AML-193 (cell line): ENCODE data around the gene STIM2.

Source experiments
- DNase-seq, 2 experiments: peaks; one replicate each; lab custom pipeline; 2025; lab: John Stamatoyannopoulos, UW

STIM2 gene

GRCh38 chr4:26900765-26901164 is 40.1 kb downstream of the STIM2 start:
- peak in 1 of 2 experiments; percentile 3 for DNase-seq

DNA sequence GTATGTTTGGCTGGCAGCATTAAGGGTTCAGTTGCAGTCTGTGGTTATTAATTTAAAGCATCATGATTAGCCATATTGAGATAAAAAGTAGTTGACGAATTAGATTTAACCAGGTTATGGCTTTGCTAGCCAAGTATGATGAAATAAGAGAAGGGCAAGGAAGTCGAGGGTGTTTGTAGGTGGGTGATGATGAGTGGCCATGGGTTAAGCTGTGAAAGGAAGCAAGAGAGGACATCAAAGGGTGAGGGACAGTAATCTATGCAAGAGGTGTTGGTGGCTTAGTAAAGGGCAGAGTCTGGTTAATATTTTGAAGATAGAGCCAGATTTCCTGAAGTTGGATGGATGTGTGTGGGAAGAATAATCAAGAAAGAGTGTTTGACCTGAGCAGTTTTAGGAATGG is 44.5 kb downstream of the STIM2 start:
- no peak for DNase-seq

DNA sequence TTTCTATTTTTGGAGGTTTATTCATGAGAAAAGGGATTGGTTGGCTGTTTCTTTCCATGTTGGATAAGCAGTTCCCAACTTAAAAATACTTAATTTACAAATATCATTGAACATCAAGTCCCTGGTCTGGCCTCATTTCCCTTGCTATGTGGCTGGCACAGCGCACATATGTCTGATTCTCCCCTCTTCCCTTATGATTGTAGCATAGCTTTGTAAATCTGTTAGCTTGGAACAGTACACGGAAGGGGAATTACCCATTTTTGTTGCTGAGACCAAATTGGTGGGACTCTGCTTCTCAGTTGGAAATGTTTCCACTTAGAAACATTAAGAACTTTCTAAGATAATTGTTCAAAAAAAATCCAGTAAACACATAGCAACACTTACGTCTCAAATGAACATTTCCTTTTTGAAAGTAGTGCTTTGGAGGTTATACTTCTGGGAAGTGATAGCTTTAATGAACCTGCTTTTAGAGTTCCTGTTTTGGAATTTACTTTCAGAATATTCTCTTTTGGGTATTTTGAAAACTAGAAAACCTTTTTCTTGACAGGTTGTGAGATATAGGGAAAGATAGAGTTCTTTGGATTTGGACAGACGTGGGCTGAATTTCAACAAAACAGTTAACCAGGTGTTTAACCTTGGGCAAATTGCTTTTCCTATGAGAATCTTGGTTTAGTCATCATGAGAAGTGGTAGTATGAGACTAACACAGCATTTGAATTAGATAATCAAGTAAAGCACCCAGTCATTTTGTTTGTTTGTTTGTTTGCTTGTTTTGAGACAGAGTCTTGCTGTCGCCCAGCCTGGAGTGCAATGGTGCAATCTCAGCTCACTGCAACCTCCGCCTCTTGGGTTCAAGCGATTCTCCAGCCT is 47.3 kb downstream of the STIM2 start:
- no peak for DNase-seq

DNA sequence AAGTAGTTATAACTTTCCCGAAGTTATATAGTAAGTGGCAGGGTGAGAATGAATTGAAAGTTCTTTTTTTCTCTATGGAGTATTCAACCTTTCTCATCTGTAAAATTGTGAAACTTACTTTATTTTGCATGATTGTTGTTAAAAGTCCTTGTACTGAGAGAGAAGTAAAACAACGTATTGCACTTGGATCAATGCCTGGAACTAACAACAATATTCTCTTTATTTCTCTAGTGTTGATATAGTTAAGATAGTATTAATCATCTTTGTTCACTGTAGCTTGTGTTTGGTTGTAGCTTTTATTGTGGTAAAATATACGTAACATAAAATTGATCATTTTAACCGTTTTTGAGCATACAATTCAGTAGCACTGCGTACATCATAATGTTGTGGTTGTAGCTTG is 48.7 kb downstream of the STIM2 start:
- no peak for DNase-seq

- no peak for DNase-seq
These were observed 50.6 kb downstream of the STIM2 start for GRCh38 chr4:26911254-26911653.

DNA sequence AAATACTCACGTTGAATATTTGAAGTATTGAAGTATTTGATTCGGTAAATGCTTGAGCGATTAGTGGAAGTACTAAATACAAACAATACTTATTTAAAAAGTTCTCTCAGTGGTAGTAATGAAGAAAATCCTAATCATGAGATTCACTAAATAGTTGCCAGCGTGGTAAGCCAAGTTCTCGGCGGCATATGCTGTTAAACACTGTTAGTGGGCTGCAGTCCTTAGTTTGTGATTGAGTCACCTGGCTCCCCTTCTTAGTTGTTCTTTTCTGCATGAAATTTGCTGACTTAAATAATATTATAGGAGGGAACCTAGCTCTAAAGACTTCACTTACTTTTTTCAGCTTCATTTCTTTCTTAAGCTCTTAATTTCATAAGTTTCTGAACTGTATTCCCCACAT is 51.4 kb downstream of the STIM2 start:
- no peak for DNase-seq

DNA sequence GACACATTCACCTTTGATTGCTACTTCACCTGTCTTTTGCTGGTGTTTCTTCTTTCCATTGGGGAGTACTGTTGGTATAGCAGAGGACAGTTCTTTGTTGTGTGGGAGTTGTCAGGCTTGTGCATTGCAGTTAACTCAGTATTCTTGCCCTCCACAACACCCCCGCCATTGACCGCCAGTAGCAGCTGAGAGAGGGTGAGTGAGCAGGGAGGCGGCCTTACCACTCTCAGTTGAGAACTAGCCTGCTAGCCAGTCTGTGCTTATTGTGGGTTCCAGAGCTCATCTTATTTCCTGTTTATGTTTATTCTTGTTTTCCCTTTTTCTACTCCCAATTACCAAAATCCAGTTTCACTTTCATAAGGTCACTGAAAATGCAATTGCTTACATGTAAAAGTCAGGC is 52.2 kb downstream of the STIM2 start:
- no peak for DNase-seq

DNA sequence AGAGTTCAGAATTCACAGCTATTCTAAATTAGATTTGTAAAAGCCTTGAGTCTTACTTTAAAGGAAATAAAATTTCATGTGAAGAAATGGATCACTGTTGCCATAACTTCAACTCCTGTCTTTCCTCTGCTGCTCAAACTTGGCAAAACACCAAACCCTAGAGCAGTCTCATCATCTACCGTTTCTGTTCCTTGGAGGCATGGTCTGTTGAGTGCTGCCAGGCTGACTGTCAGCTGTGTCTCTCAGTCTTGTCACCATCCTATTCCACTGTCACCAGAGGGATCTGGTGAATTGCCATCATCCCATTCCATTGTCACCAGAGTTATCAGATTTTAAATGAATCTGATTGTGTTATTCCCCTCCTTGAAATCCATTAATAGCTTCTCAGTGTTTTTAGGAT is 55.6 kb downstream of the STIM2 start:
- peak; percentile 43 to 52 for DNase-seq

GRCh38 chr4:26930964-26931363 is 70.3 kb downstream of the STIM2 start:
- no peak for DNase-seq

DNA sequence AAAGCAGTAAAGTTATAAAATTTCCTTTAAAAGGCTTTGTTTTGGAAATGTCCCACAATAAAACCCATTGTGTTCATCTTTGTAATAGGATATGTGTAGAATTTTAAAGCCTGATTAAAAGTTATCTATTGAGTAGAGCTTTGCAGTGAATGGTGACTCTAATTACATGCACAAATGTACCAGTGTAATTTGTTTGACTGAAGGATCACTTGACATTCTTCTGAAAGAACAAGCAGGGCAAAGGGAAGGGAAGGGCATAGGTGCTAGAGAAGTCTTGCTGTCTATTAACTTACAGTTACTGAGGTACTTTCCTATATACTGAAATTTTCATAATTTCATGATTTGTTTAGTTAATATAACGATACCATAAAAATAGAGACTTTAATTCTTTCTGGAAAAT is 70.8 kb downstream of the STIM2 start:
- DNase-seq: no peak

- peak; percentile 54 to 69 for DNase-seq
These were observed 71.3 kb downstream of the STIM2 start for GRCh38 chr4:26931966-26932365.

GRCh38 chr4:26935397-26935796 is 74.8 kb downstream of the STIM2 start:
- no peak for DNase-seq

DNA sequence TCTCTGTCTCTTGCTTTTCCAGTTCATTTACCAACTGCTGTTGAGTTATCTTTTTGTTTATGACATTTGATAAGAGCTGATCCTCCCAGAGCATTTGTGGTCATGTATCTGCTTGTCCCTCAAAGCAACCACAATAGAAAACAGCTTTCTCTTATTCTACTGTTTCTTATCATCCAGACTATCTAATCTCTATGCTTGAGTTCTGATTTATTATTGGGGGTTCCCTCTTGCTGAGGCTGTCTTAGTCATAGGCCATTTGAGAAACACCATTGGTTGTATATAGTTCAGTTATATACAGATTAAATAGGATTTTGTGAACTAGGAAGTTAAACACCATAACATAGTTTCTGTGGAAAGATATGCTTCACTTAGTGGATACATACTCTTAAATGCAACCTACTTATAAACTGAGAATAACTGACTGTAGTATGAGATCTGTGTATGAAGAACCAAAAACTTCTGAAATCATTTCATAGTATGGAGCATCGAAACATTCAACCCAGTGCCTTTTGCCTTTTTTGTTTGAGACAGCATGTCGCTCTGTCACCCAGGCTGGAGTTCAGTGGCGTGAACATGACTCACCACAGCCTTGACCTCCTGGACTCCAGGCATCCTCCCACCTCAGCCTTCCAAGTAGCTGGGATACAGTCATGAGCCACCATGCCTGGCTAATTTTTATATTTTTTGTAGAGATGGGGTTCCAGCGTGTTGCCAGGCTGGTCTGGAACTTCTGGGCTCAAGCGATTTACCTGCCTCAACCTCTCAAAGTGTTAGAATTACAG is 75.8 kb downstream of the STIM2 start:
- no peak for DNase-seq

- DNase-seq: peak; percentile 38 to 45
These were observed 76.5 kb downstream of the STIM2 start for GRCh38 chr4:26937139-26937538.

DNA sequence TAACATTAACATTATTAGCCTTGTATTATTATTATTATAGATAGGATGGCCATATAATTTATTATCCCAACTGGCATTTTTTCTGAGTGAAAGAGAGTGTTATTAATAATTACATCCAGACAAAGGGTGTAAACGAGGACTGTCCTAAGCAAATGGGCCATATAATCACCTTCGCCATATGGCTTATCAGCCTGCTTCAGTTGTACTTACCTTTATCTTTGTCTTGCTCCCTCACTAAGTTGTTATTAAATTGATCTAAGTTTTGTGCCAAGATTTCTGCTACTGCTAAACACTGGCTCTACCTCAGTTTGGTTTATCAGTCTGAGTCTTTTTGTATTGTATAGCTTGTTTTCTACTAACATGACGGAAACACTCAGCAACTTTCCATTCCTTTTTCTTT is 76.9 kb downstream of the STIM2 start:
- DNase-seq: no peak

DNA sequence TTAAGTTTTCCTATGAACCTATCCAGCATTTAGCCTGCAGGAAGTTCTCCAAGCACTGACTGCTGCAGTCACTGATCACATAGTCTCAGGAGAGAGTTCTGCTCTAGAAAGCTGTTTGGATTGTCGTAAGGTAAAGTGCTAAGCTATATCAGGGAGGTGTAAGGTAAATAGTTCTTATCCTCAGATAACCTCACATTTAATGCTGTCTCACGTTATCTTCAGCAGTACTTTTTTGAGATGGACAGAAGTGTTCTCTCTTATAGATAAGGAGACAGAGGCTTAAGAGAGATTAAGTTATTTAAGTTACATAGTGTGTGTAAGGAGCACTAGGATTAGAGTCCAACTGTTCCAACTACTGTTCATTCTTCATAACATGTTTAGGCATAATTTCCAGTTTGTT is 77.9 kb downstream of the STIM2 start:
- no peak for DNase-seq

GRCh38 chr4:26941951-26942350 is 81.3 kb downstream of the STIM2 start:
- no peak for DNase-seq

- DNase-seq: no peak
These were observed 82.2 kb downstream of the STIM2 start for GRCh38 chr4:26942871-26943270.

GRCh38 chr4:26943391-26943790 is 82.8 kb downstream of the STIM2 start:
- no peak for DNase-seq

DNA sequence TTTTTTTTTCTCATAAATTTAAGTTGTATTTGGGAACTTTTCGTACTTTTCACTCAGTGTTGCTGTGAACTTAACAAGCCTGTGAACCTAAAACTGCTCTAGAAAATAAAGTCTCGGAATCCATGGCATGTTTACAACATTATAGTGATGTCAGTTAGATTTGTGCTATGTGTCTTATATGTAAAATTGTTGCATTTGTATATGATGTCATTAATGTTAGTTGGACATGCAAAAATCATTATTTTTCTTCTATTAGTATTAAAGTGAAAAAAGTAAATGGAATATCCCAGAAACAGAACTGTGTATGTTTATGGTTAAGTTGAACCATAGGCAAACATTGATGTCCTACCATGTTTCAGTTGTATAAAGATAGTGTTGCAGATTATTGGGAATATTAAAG is 85.2 kb downstream of the STIM2 start:
- DNase-seq: no peak

GRCh38 chr4:26947318-26947717 is 86.7 kb downstream of the STIM2 start:
- no peak for DNase-seq

GRCh38 chr4:26950446-26950845 is 89.8 kb downstream of the STIM2 start:
- DNase-seq: no peak

- DNase-seq: no peak
These were observed 92.2 kb downstream of the STIM2 start for GRCh38 chr4:26952891-26953290.
